Progenitor cell of endocrine pancreas (in vitro differentiated cells): ENCODE results near the gene TYSND1. TPM values are rescaled to one million over a fixed set of nuclear protein-coding genes. Genes with fewer than 3 reads are reported as not detected.

Experiments
- DNase-seq: peaks from one replicate; pipeline ENCODE4 v3.0.0; 2021; ENCODE audit warnings: low spot score; ENCODE audit not compliant: unreplicated experiment
- H3K27ac Mint-ChIP-seq: 2 replicates; pipeline ENCODE4 v1.8.0; 2021; ENCODE audit warnings: mild to moderate bottlenecking, moderate library complexity, mixed read lengths
- H3K27me3 Mint-ChIP-seq: 2 replicates; pipeline ENCODE4 v1.8.0; 2021; ENCODE audit warnings: mixed read lengths
- H3K36me3 Mint-ChIP-seq: 2 replicates; pipeline ENCODE4 v1.8.0; 2022; ENCODE audit warnings: mixed read lengths; ENCODE audit not compliant: insufficient read depth
- H3K4me1 Mint-ChIP-seq: 2 replicates; pipeline ENCODE4 v1.8.0; 2021; ENCODE audit warnings: low read depth, mixed read lengths
- H3K4me3 Mint-ChIP-seq: 2 replicates; pipeline ENCODE4 v1.8.0; 2021; ENCODE audit warnings: low read depth, mild to moderate bottlenecking, moderate library complexity, mixed read lengths
- H3K9me3 Mint-ChIP-seq: 2 replicates; pipeline ENCODE4 v1.8.0; 2021; ENCODE audit warnings: low read depth, mixed read lengths
- total RNA-seq: library from RNA; stranded (reverse); gene quantifications from 2 replicates; pipeline ENCODE4 v1.2.1, GENCODE V29; 2021
- TF ChIP-seq, protein P1 (sequence below): fragments of 200-600 bp; sonication (generic); IDR thresholded peaks from one replicate; pipeline ENCODE4 v1.5.0; 2021; ENCODE audit warnings: antibody characterized with exemption, mild to moderate bottlenecking; ENCODE audit not compliant: unreplicated experiment

Gene TYSND1
- total RNA-seq, 1 donor from 2014 or later = 12.6 TPM

DNA sequence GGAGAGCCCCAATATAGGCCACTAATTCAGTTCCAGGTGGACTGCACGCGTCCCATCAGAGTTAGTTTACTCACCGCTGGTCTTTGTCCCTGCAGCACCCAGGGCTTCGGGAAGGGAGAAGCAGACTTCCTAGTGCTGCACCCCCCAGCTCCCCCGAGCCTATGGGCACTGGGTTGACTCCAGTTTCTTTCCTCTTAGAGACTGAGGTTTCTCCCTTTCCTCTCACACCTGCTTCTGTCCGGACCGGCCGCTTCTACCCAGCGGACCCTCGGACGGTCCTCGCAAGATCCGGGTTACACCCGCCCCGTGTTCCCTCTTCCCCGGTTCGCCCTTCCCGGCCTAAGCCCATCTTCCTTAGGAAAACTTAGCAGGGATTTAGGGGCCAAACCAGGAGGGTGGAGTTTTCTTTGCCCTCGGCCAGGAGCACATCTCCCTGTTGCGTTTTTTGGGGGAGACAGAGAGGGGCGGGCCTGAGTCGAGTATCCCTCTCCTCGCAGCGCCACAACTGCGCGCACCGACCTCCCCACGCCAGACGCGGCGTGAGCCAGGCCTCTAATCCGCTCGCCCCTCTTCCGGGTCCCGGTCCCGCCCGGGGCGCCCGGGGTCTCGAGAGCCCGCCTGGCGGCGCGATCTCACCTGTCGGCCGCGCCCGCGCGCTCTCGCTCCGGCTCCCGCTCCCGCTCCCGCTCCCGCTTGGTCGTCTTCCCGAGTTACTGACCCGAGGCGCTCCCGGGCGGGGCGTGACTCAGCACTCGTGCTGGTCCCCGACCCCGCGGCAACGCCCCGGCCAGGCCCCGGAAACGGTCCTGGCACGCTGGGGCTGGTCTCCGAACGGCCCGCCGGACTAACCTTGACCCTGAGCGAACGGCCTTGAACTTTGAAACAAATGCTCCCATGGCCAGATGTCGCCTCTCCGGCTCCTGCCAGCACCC lies 14.1 kb downstream of the TYSND1 start, which contains the start of gene AIFM2:
Gene AIFM2 (minus strand): TSS at position 728 of the 932 bp plus-strand sequence. CDS start 8,741 bp downstream, outside the sequence.
- Mint-ChIP-seq H3K4me3 (peak within 1 kb of the TSS; percentile 85), H3K27ac (peak within 1 kb of the TSS; percentile 93), H3K36me3 (peaks cover 2% of the 10 kb centered on the region), H3K4me1 (peaks cover 9% of the 10 kb centered on the region), H3K27me3 (peaks cover 14% of the 10 kb centered on the region), H3K9me3 (no peaks in the 10 kb centered on the region)
- peak; percentile 62 for DNase-seq
- TF ChIP-seq, protein P1, sequence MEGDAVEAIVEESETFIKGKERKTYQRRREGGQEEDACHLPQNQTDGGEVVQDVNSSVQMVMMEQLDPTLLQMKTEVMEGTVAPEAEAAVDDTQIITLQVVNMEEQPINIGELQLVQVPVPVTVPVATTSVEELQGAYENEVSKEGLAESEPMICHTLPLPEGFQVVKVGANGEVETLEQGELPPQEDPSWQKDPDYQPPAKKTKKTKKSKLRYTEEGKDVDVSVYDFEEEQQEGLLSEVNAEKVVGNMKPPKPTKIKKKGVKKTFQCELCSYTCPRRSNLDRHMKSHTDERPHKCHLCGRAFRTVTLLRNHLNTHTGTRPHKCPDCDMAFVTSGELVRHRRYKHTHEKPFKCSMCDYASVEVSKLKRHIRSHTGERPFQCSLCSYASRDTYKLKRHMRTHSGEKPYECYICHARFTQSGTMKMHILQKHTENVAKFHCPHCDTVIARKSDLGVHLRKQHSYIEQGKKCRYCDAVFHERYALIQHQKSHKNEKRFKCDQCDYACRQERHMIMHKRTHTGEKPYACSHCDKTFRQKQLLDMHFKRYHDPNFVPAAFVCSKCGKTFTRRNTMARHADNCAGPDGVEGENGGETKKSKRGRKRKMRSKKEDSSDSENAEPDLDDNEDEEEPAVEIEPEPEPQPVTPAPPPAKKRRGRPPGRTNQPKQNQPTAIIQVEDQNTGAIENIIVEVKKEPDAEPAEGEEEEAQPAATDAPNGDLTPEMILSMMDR = peak; percentile 36

DNA sequence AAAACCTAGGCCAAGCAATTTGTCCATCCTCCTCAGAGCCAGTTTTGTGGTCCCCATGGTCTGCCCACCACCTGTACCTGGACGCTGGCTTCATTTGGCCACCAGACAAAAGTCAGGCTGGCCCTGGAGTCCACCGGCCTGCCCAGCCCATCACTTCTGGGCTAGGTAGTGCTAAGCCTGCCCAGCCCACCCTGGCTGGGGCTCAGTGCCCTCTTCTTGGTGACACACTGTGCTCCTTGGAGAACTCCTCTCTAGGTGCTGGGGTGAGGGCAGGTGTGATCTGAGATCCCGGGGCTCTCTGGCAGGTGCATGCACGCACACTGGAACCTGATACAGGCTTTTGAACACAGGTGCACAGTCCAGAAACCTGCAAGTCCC lies 15.0 kb downstream of the TYSND1 start:
- Mint-ChIP-seq H3K9me3 (no peaks in the 10 kb centered on the region), H3K27ac (no peak overlapping the region), H3K27me3 (peaks cover 10% of the 10 kb centered on the region), H3K36me3 (peaks cover 2% of the 10 kb centered on the region), H3K4me3 (peak overlapping the region; percentile 85), H3K4me1 (peaks cover 9% of the 10 kb centered on the region)
- no peak for DNase-seq
- TF ChIP-seq, protein P1 = no peak

GRCh38 chr10:70130878-70131559 lies 15.5 kb downstream of the TYSND1 start:
- Mint-ChIP-seq H3K9me3 (no peaks in the 10 kb centered on the region), H3K4me3 (peak overlapping the region; percentile 42), H3K27ac (no peak overlapping the region), H3K27me3 (peaks cover 10% of the 10 kb centered on the region), H3K36me3 (peaks cover 2% of the 10 kb centered on the region), H3K4me1 (peaks cover 9% of the 10 kb centered on the region)
- DNase-seq = no peak
- TF ChIP-seq, protein P1 = no peak

GRCh38 chr10:70126700-70127395 lies 19.7 kb downstream of the TYSND1 start:
- Mint-ChIP-seq H3K27ac (no peak overlapping the region), H3K9me3 (no peaks in the 10 kb centered on the region), H3K36me3 (peaks cover 5% of the 10 kb centered on the region), H3K27me3 (no peaks in the 10 kb centered on the region), H3K4me3 (no peak overlapping the region), H3K4me1 (peaks cover 2% of the 10 kb centered on the region)
- DNase-seq = no peak
- TF ChIP-seq, protein P1 = no peak

DNA sequence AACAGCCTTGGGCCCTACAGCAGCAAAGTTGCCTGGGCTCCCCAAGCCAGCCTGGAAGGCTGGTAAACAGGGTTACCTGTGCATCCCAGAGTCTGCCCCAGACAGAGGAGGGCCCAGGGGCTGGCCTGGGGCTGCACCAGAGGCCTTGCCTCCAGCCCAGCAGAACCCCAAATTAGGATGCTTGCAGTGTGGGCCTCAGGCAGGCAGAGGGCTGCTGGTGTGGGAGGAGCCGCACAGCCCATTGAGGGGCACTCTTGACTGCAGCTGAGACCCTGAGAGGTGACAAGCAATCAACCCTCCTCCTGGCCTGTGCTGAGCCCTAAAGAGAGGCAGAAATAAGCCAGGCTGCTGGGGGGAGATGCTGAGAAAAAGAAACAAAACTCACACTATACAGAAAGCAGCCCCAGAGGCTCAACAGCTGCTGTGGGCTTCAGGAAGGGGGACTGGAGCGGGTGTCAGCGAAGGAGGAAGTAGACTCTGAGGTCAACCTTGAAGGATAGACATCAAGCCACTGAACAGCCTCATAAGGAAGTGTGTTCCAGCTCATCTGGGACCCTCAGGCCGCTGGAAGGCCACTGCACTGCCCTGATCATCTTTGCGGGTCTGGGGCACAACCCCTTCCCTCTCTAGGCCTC lies 20.5 kb downstream of the TYSND1 start:
- Mint-ChIP-seq H3K4me1 (no peaks in the 10 kb centered on the region), H3K27me3 (no peaks in the 10 kb centered on the region), H3K4me3 (no peak overlapping the region), H3K9me3 (no peaks in the 10 kb centered on the region), H3K27ac (no peak overlapping the region), H3K36me3 (peaks cover 5% of the 10 kb centered on the region)
- no peak for DNase-seq
- TF ChIP-seq, protein P1 = no peak
